ENCODE results near the gene BEND7.
"Not testable (repeated sequence)": the region's sequence is repeated elsewhere in the genome, so short reads cannot be mapped to it uniquely, and the experiment has no call there.

The BEND7 gene

GRCh38 chr10:13528875-13529713 lies at the start of gene BEND7:
Gene BEND7, minus strand, starts transcription at chr10:13529014. Its CDS starts 481 bp downstream, at chr10:13528533.
- DNase-seq (ENCODE audit: low read depth) = no peak

GRCh38 chr10:13573960-13574359 lies 45.1 kb upstream of the BEND7 start:
- DNase-seq (ENCODE audit: low read depth) = no peak

- DNase-seq (ENCODE audit: low read depth) = no peak
These were observed 42.7 kb upstream of the BEND7 start for GRCh38 chr10:13571541-13571940.

- no peak for DNase-seq (ENCODE audit: low read depth)
These were observed 38.2 kb upstream of the BEND7 start for GRCh38 chr10:13567030-13567429.

- no peak for DNase-seq (ENCODE audit: low read depth)
These were observed 35.8 kb upstream of the BEND7 start for GRCh38 chr10:13564576-13564975.

- DNase-seq (ENCODE audit: low read depth) = no peak
These were observed 34.9 kb upstream of the BEND7 start for GRCh38 chr10:13563481-13564445.

GRCh38 chr10:13560597-13560996 lies 31.8 kb upstream of the BEND7 start:
- no peak for DNase-seq (ENCODE audit: low read depth)

- no peak for DNase-seq (ENCODE audit: low read depth)
These were observed 30.4 kb upstream of the BEND7 start for GRCh38 chr10:13559124-13559700.

- no peak for DNase-seq (ENCODE audit: low read depth)
These were observed 27.2 kb upstream of the BEND7 start for GRCh38 chr10:13555884-13556510.

- no peak for DNase-seq (ENCODE audit: low read depth)
These were observed 22.0 kb upstream of the BEND7 start for GRCh38 chr10:13550802-13551201.

- no peak for DNase-seq (ENCODE audit: low read depth)
These were observed 13.7 kb upstream of the BEND7 start for GRCh38 chr10:13542533-13542932.

GRCh38 chr10:13537985-13538384 lies 9.2 kb upstream of the BEND7 start:
- not testable (repeated sequence) for DNase-seq (ENCODE audit: low read depth)

- DNase-seq (ENCODE audit: low read depth) = no peak
These were observed 8.0 kb upstream of the BEND7 start for GRCh38 chr10:13536674-13537366.

GRCh38 chr10:13535346-13535745 lies 6.5 kb upstream of the BEND7 start:
- no peak for DNase-seq (ENCODE audit: low read depth)

- DNase-seq (ENCODE audit: low read depth) = no peak
These were observed 830 bp upstream of the BEND7 start for GRCh38 chr10:13529714-13529973.

- no peak for DNase-seq (ENCODE audit: low read depth)
These were observed 515 bp downstream of the BEND7 start for GRCh38 chr10:13528123-13528874.

GRCh38 chr10:13527864-13528122 lies 1.0 kb downstream of the BEND7 start:
- DNase-seq (ENCODE audit: low read depth) = no peak

GRCh38 chr10:13526948-13527863 lies 1.6 kb downstream of the BEND7 start:
- DNase-seq (ENCODE audit: low read depth) = peak; percentile 74

GRCh38 chr10:13525663-13526062 lies 3.2 kb downstream of the BEND7 start:
- no peak for DNase-seq (ENCODE audit: low read depth)

GRCh38 chr10:13521026-13521425 lies 7.8 kb downstream of the BEND7 start:
- DNase-seq (ENCODE audit: low read depth) = no peak

Measured in GM04503 (cell line).